Upper lobe of left lung (tissue), 4 donors: Measurements from ENCODE around the gene BGLAP.

Experiments
- CTCF ChIP-seq, 6 experiments: fragments of 450-650 bp in 4 of 6; fragments of 200-600 bp in 2 of 6; sonication (generic) in 2 of 6; IDR thresholded peaks; one replicate each; pipeline ENCODE4 v1.5.1; 2016 to 2019; ENCODE audit warnings: antibody characterized with exemption in 6 of 6
- POLR2A ChIP-seq, 4 donors: fragments of 450-650 bp; IDR thresholded peaks; one replicate each; pipeline ENCODE4 v1.5.1; 2016 to 2017; ENCODE audit warnings: antibody characterized with exemption in 4 of 4, mild to moderate bottlenecking in 2 of 4

- TF ChIP-seq CTCF (IDR thresholded peaks at IDR 0.05), result no peak
- TF ChIP-seq POLR2A (IDR thresholded peaks at IDR 0.05), result no peak
Observed at GRCh38 chr1:156270314-156270713, 28.3 kb downstream of the BGLAP start.
